Measurements from ENCODE around the gene BFSP1. TPM values are rescaled to one million over a fixed set of nuclear protein-coding genes. Genes with fewer than 3 reads are reported as not detected.

Gene BFSP1
- total and polyA plus RNA-seq, 2 experiments from 2014 or later: 2.0 to 2.3 TPM

DNA sequence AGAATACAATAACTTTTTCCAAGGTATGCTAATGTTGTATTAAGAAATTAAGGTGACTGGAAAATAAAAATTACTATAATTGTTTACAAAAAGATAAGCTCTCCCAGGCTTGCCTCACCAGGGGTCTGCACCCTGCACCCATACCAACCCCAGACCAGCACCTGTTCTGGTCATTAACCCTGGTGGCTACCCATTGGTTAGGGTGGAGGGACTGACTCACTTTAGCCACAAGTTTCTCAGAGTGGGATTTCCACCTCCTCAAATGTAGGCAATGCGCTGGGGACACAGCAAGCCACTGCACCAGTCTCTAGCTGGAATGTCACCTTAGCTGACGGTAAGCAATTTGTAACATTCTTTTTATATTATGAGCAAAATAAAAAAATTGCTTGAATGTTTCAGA is 83.1 kb downstream of the BFSP1 start:
- Histone ChIP-seq H3K36me3 (replicated peaks; ENCODE audit: insufficient read depth, low read depth) (no peaks in the 10 kb centered on the region), H3K27ac (no peak overlapping the region), H3K4me3 (no peak overlapping the region), H4K20me1 (ENCODE audit: insufficient read depth, poor library complexity, severe bottlenecking) (no peaks in the 10 kb centered on the region), H3K9me2 (replicated peaks; ENCODE audit: insufficient read depth) (no peaks in the 10 kb centered on the region), H3K4me1 (ENCODE audit: insufficient read depth) (peaks cover 8% of the 10 kb centered on the region), H3K27me3 (no peaks in the 10 kb centered on the region), H3K79me2 (no peaks in the 10 kb centered on the region), H2AFZ (no peak overlapping the region), H3K9me3 (ENCODE audit: low read depth) (no peaks in the 10 kb centered on the region), H3K4me2 (no peak overlapping the region)
- WGBS (ENCODE audit: low lambda C conversion rate, missing lambda C conversion rate): 96% methylated on average over 2 of the region's 2 CpGs
- TF ChIP-seq EZH2 (IDR thresholded peaks at IDR 0.05; ENCODE audit: borderline replicate concordance): no peak
- TF ChIP-seq, protein P1, sequence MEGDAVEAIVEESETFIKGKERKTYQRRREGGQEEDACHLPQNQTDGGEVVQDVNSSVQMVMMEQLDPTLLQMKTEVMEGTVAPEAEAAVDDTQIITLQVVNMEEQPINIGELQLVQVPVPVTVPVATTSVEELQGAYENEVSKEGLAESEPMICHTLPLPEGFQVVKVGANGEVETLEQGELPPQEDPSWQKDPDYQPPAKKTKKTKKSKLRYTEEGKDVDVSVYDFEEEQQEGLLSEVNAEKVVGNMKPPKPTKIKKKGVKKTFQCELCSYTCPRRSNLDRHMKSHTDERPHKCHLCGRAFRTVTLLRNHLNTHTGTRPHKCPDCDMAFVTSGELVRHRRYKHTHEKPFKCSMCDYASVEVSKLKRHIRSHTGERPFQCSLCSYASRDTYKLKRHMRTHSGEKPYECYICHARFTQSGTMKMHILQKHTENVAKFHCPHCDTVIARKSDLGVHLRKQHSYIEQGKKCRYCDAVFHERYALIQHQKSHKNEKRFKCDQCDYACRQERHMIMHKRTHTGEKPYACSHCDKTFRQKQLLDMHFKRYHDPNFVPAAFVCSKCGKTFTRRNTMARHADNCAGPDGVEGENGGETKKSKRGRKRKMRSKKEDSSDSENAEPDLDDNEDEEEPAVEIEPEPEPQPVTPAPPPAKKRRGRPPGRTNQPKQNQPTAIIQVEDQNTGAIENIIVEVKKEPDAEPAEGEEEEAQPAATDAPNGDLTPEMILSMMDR (IDR thresholded peaks at IDR 0.05; ENCODE audit: poor library complexity): no peak
- no peak for TF ChIP-seq EZH2phosphoT487 (IDR thresholded peaks at IDR 0.05; ENCODE audit: low read depth, severe bottlenecking, unreplicated experiment)
- no peak for DNase-seq (ENCODE audit: low spot score)

DNA sequence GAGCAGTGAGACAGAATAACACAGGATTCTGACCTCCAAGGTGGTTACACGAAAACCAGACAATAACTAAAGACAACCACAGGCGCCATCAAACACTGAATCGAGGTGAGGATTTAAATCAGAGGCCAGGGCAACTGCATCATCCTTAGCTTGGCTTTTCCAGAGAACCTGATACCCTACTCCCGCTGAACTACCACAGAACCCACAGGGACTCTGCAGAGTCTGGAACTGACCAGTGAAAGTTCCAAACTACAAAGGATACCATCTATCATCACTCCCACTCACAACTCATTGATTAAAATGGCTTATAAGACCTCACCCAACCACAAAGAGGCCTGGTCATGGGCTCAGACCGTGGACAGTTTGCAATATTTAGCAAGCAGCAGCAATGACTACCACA is 85.0 kb downstream of the BFSP1 start:
- H3K79me2 ChIP-seq: no peaks in the 10 kb centered on the region
- no peaks in the 10 kb centered on the region for H3K9me2 ChIP-seq (replicated peaks; ENCODE audit: insufficient read depth)
- WGBS (ENCODE audit: low lambda C conversion rate, missing lambda C conversion rate): 91% methylated on average over 5 of the region's 5 CpGs
- H3K36me3 ChIP-seq (replicated peaks; ENCODE audit: insufficient read depth, low read depth): no peaks in the 10 kb centered on the region
- no peaks in the 10 kb centered on the region for H4K20me1 ChIP-seq (ENCODE audit: insufficient read depth, poor library complexity, severe bottlenecking)
- no peaks in the 10 kb centered on the region for H3K27me3 ChIP-seq
- no peak overlapping the region for H2AFZ ChIP-seq
- DNase-seq (ENCODE audit: low spot score): no peak
- no peak for TF ChIP-seq EZH2 (IDR thresholded peaks at IDR 0.05; ENCODE audit: borderline replicate concordance)
- TF ChIP-seq, protein P1 (IDR thresholded peaks at IDR 0.05; ENCODE audit: poor library complexity): no peak
- TF ChIP-seq EZH2phosphoT487 (IDR thresholded peaks at IDR 0.05; ENCODE audit: low read depth, severe bottlenecking, unreplicated experiment): no peak
- H3K27ac ChIP-seq: no peak overlapping the region
- H3K4me3 ChIP-seq: no peak overlapping the region
- H3K9me3 ChIP-seq (ENCODE audit: low read depth): no peaks in the 10 kb centered on the region
- H3K4me1 ChIP-seq (ENCODE audit: insufficient read depth): peaks cover 8% of the 10 kb centered on the region
- no peak overlapping the region for H3K4me2 ChIP-seq

DNA sequence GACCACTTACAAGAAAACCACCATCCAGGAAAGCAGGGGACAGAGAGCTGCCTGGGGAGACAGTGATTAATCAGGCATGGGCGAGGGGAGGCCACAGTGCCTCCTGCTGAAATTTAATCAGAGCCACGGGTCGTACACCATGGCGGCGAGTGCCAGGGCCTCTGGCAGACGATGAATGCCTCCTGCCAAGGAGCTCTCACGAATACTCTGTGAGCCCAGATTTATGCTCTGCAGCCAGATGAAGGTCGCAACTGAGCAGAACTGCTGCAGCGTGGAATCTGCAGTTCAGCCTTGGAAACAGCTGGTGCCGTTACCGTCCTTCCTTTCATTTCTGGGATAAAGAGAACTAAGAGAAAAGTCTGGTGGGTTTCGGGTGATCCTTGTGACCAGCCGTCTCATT is 85.6 kb downstream of the BFSP1 start:
- TF ChIP-seq EZH2 (IDR thresholded peaks at IDR 0.05; ENCODE audit: borderline replicate concordance) (no peak), EZH2phosphoT487 (IDR thresholded peaks at IDR 0.05; ENCODE audit: low read depth, severe bottlenecking, unreplicated experiment) (no peak)
- TF ChIP-seq, protein P1 (IDR thresholded peaks at IDR 0.05; ENCODE audit: poor library complexity): no peak
- Histone ChIP-seq H3K9me3 (ENCODE audit: low read depth) (no peaks in the 10 kb centered on the region), H3K4me1 (ENCODE audit: insufficient read depth) (peaks cover 8% of the 10 kb centered on the region), H3K4me3 (no peak overlapping the region), H3K27me3 (no peaks in the 10 kb centered on the region), H2AFZ (no peak overlapping the region), H3K27ac (no peak overlapping the region), H3K9me2 (replicated peaks; ENCODE audit: insufficient read depth) (no peaks in the 10 kb centered on the region), H3K79me2 (no peaks in the 10 kb centered on the region), H4K20me1 (ENCODE audit: insufficient read depth, poor library complexity, severe bottlenecking) (no peaks in the 10 kb centered on the region), H3K4me2 (no peak overlapping the region), H3K36me3 (replicated peaks; ENCODE audit: insufficient read depth, low read depth) (no peaks in the 10 kb centered on the region)
- WGBS (ENCODE audit: low lambda C conversion rate, missing lambda C conversion rate): 92% methylated on average over 13 of the region's 13 CpGs
- DNase-seq (ENCODE audit: low spot score): no peak

DNA sequence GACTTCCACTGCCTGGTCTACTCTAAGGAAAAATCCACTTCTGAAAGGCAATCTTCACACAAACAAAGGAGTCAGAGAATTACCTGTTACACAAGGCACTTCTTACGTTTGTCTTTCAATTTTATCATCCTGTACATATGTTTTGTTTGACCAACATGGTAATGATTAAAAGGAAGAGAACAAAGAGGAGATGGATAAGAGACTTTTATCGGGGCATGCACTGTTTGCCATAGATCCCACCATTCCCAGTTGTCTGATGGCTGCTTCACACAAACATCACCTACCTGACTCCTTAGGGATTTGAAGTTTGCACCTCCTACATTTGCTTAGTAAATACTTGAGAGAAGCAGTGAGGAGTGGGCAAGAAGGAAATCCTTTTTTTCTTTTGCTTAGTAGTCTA is 87.1 kb downstream of the BFSP1 start:
- TF ChIP-seq EZH2 (IDR thresholded peaks at IDR 0.05; ENCODE audit: borderline replicate concordance) (no peak), EZH2phosphoT487 (IDR thresholded peaks at IDR 0.05; ENCODE audit: low read depth, severe bottlenecking, unreplicated experiment) (no peak)
- TF ChIP-seq, protein P1 (IDR thresholded peaks at IDR 0.05; ENCODE audit: poor library complexity): no peak
- Histone ChIP-seq H3K4me2 (peak overlapping the region; percentile 56), H3K4me1 (ENCODE audit: insufficient read depth) (peaks cover 8% of the 10 kb centered on the region), H3K27me3 (no peaks in the 10 kb centered on the region), H3K36me3 (replicated peaks; ENCODE audit: insufficient read depth, low read depth) (no peaks in the 10 kb centered on the region), H3K4me3 (no peak overlapping the region), H3K9me2 (replicated peaks; ENCODE audit: insufficient read depth) (no peaks in the 10 kb centered on the region), H2AFZ (no peak overlapping the region), H3K9me3 (ENCODE audit: low read depth) (no peaks in the 10 kb centered on the region), H3K27ac (peak overlapping the region; percentile 59), H4K20me1 (ENCODE audit: insufficient read depth, poor library complexity, severe bottlenecking) (no peaks in the 10 kb centered on the region), H3K79me2 (no peaks in the 10 kb centered on the region)
- DNase-seq (ENCODE audit: low spot score): no peak
- 25% methylated on average over 2 of the region's 2 CpGs for WGBS (ENCODE audit: low lambda C conversion rate, missing lambda C conversion rate)

All from hepatocyte (in vitro differentiated cells).